ENCODE results near the gene CD38.

DNA sequence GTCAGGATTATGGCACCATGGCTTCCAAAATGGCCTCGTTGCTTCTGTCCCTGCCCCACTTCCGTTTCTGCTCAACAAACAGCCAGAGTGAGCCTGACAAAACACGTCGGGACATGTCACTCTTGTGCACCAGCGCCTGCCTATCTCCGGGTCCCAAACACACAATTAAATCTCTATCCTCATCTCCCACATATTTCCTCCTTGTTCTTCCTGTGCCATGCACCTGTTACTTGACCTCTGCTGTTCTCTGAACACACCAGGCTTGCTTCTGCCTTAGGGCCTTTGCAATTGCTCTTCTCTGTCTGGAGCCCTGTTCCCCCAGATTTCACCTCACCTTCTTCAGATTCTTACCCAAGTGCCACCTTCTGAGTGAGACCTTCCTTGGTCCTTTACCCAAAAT, 12.7 kb upstream of the CD38 start:
- TF ChIP-seq, protein P1, sequence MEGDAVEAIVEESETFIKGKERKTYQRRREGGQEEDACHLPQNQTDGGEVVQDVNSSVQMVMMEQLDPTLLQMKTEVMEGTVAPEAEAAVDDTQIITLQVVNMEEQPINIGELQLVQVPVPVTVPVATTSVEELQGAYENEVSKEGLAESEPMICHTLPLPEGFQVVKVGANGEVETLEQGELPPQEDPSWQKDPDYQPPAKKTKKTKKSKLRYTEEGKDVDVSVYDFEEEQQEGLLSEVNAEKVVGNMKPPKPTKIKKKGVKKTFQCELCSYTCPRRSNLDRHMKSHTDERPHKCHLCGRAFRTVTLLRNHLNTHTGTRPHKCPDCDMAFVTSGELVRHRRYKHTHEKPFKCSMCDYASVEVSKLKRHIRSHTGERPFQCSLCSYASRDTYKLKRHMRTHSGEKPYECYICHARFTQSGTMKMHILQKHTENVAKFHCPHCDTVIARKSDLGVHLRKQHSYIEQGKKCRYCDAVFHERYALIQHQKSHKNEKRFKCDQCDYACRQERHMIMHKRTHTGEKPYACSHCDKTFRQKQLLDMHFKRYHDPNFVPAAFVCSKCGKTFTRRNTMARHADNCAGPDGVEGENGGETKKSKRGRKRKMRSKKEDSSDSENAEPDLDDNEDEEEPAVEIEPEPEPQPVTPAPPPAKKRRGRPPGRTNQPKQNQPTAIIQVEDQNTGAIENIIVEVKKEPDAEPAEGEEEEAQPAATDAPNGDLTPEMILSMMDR (IDR thresholded peaks at IDR 0.05; ENCODE audit: low read depth, low read length, poor library complexity, severe bottlenecking), result no peak
- no peak for TF ChIP-seq EZH2phosphoT487 (IDR thresholded peaks at IDR 0.05; ENCODE audit: borderline replicate concordance, low read length)

All from DOHH2 (cell line).